ENCODE measurements around the gene MT1F.

- TF ChIP-seq YY1 (IDR thresholded peaks at IDR 0.05; ENCODE audit: insufficient read depth, insufficient read length) (no peak), ZNF274 (IDR thresholded peaks at IDR 0.05; ENCODE audit: low read depth, low read length) (no peak)
Measured at GRCh38 chr16:56652600-56652999, 5.2 kb upstream of the MT1F start.

Data from NT2/D1 (cell line).